HCT116 (cell line): ENCODE measurements around the gene SNRPA. TPM values are rescaled to one million over a fixed set of nuclear protein-coding genes. Genes with fewer than 3 reads are reported as not detected.
"Not testable (repeated sequence)": the region's sequence is repeated elsewhere in the genome, so short reads cannot be mapped to it uniquely, and the experiment has no call there.

Source experiments
- ATAC-seq: fragments of 200-7000 bp; cut with Tn5 transposase; 2 replicates; pipeline ENCODE4 v1.9.1; 2020; ENCODE audit warnings: mild to moderate bottlenecking, moderate library complexity
- BruUV-seq: library from RNA; stranded (reverse); fragments of 400-500 nt; replicated peaks from 2 replicates; lab custom pipeline; 2021; lab: Mats Ljungman, UMichigan
- CTCF ChIA-PET: fragments of 300-600 bp; sonication (Branson Sonifier 250); formaldehyde crosslinking; loops from one replicate; lab custom pipeline; 2021; ENCODE audit warnings: antibody characterized with exemption; lab: Charles Lee
- POLR2A ChIA-PET: fragments of 300-600, 350-600 bp; sonication (Branson Sonifier 250); formaldehyde crosslinking; loops from one replicate; lab custom pipeline; 2021; ENCODE audit warnings: antibody characterized with exemption; lab: Charles Lee
- RAD21 ChIA-PET, 2 experiments: fragments of 300-600 bp; sonication (Branson Sonifier 250); formaldehyde crosslinking; loops; one replicate each; lab custom pipeline; 2023; ENCODE audit warnings: low total read pairs in 2 of 2; ENCODE audit not compliant: uncharacterized antibody in 2 of 2, unreplicated experiment in 2 of 2, low non-redundant PET in 1 of 2; lab: Charles Lee
- DNase-seq: peaks from one replicate; pipeline ENCODE4 v3.0.0-alpha.2; 2010; ENCODE audit warnings: low read depth, low spot score
- H2AFZ ChIP-seq: fragments of 200-600 bp; shearing (Covaris generic), sonication (generic); 2 replicates; pipeline ENCODE4 v1.6.1; 2017; ENCODE audit warnings: low read depth, mixed run types, mixed read lengths, antibody characterized with exemption, low read length; ENCODE audit not compliant: poor library complexity, severe bottlenecking
- H3K27ac ChIP-seq: 2 replicates; pipeline ENCODE4 v1.5.1; 2012; ENCODE audit warnings: low read depth, low read length
- H3K27me3 ChIP-seq: fragments of 200-600 bp; sonication (generic); 2 replicates; pipeline ENCODE4 v1.6.1; 2016; ENCODE audit warnings: mixed run types, low read length, mixed read lengths; ENCODE audit not compliant: insufficient read depth
- H3K36me3 ChIP-seq, 2 experiments: fragments of 200-500 bp in 1 of 2; fragments of 200-600 bp in 1 of 2; sonication (Bioruptor generic) in 1 of 2; sonication (generic) in 1 of 2; 2 replicates each; pipeline versions ENCODE4 v1.5.1 to v1.6.1; 2014 to 2016; ENCODE audit warnings: low read length in 2 of 2, inconsistent platforms in 1 of 2, mixed read lengths in 1 of 2, mixed run types in 1 of 2; ENCODE audit not compliant: insufficient read depth in 2 of 2, control insufficient read depth in 1 of 2
- H3K4me1 ChIP-seq, 2 experiments: fragments of 200-600 bp in 1 of 2; sonication (generic) in 1 of 2; 2 replicates each; pipeline versions ENCODE4 v1.5.1 to v1.6.1; 2012 to 2017; ENCODE audit warnings: low read length in 2 of 2, inconsistent platforms in 1 of 2, mild to moderate bottlenecking in 1 of 2, mixed read lengths in 1 of 2, mixed run types in 1 of 2, moderate library complexity in 1 of 2; ENCODE audit not compliant: insufficient read depth in 2 of 2, control insufficient read depth in 1 of 2
- H3K4me2 ChIP-seq: fragments of 200-600 bp; sonication (generic); 2 replicates; pipeline ENCODE4 v1.6.1; 2017; ENCODE audit warnings: mixed run types, low read length, mixed read lengths
- H3K4me3 ChIP-seq, 2 experiments: fragments of 200-600 bp in 1 of 2; sonication (generic) in 1 of 2; replicated peaks in 1 of 2; 2 replicates each; pipeline ENCODE4 v1.5.1; 2011 to 2016; ENCODE audit warnings: low read length in 2 of 2, control low read depth in 1 of 2, low read depth in 1 of 2, mild to moderate bottlenecking in 1 of 2, mixed read lengths in 1 of 2, mixed run types in 1 of 2
- H3K79me2 ChIP-seq: fragments of 200-600 bp; sonication (generic); 2 replicates; pipeline ENCODE4 v1.6.1; 2017; ENCODE audit warnings: mild to moderate bottlenecking, mixed run types, low read length, moderate library complexity, mixed read lengths; ENCODE audit not compliant: insufficient read depth
- H3K9ac ChIP-seq: fragments of 200-600 bp; sonication (generic); 2 replicates; pipeline ENCODE4 v1.6.1; 2016; ENCODE audit warnings: low read length, mixed read lengths
- H3K9me2 ChIP-seq: fragments of 200-600 bp; sonication (generic), shearing (Covaris generic); 2 replicates; pipeline ENCODE4 v1.6.1; 2017; ENCODE audit warnings: mixed run types, mild to moderate bottlenecking, moderate library complexity; ENCODE audit not compliant: insufficient read depth
- H3K9me3 ChIP-seq, 2 experiments: fragments of 200-500 bp in 1 of 2; fragments of 200-600 bp in 1 of 2; sonication (Bioruptor generic) in 1 of 2; sonication (generic) in 1 of 2; 2 replicates each; pipeline ENCODE4 v1.6.1; 2014 to 2017; ENCODE audit warnings: low read length in 2 of 2, mixed read lengths in 2 of 2, inconsistent platforms in 1 of 2, low read depth in 1 of 2, mild to moderate bottlenecking in 1 of 2, mixed run types in 1 of 2, moderate library complexity in 1 of 2; ENCODE audit not compliant: control insufficient read depth in 1 of 2, insufficient read depth in 1 of 2
- H4K20me1 ChIP-seq: fragments of 200-600 bp; sonication (generic), shearing (Covaris generic); 2 replicates; pipeline ENCODE4 v1.6.1; 2017; ENCODE audit warnings: mixed run types, mild to moderate bottlenecking, moderate library complexity; ENCODE audit not compliant: insufficient read depth
- ATF3 ChIP-seq: IDR thresholded peaks from 2 replicates; pipeline ENCODE4 v1.6.1; 2012
- CEBPB ChIP-seq: IDR thresholded peaks from 2 replicates; pipeline ENCODE4 v1.6.1; 2012; ENCODE audit warnings: low read depth
- FOSL1 ChIP-seq: IDR thresholded peaks from 2 replicates; pipeline ENCODE4 v1.6.1; 2012; ENCODE audit warnings: low read depth
- JUND ChIP-seq: IDR thresholded peaks from 2 replicates; pipeline ENCODE4 v1.6.1; 2012
- MAX ChIP-seq: IDR thresholded peaks from 2 replicates; pipeline ENCODE4 v1.6.1; 2012
- POLR2A ChIP-seq: IDR thresholded peaks from 2 replicates; pipeline ENCODE4 v1.7.0; 2011; ENCODE audit warnings: borderline replicate concordance; ENCODE audit not compliant: insufficient read depth, insufficient read length; ENCODE audit errors: extremely low read depth
- POLR2AphosphoS5 ChIP-seq: IDR thresholded peaks from 2 replicates; pipeline ENCODE4 v1.6.1; 2011; ENCODE audit warnings: mild to moderate bottlenecking, low read depth, low read length, moderate library complexity
- RAD21 ChIP-seq: IDR thresholded peaks from 2 replicates; pipeline ENCODE4 v1.6.1; 2012; ENCODE audit warnings: low read depth, mild to moderate bottlenecking
- SIN3A ChIP-seq: IDR thresholded peaks from 2 replicates; pipeline ENCODE4 v1.6.1; 2012; ENCODE audit warnings: low read depth
- SRF ChIP-seq: IDR thresholded peaks from 2 replicates; pipeline ENCODE4 v1.6.1; 2012; ENCODE audit warnings: low read depth
- TCF7L2 ChIP-seq: IDR thresholded peaks from 2 replicates; pipeline ENCODE4 v1.7.0; 2011; ENCODE audit warnings: borderline replicate concordance, inconsistent platforms; ENCODE audit not compliant: insufficient read depth, insufficient read length; ENCODE audit errors: extremely low read depth
- ZNF274 ChIP-seq: fragments of 200-500 bp; sonication (Bioruptor generic); IDR thresholded peaks from 2 replicates; pipeline ENCODE4 v1.6.1; 2014; ENCODE audit warnings: mild to moderate bottlenecking, low read depth, low read length, inconsistent platforms
- intact Hi-C: fragments of 100-400 bp; cut with micrococcal nuclease; formaldehyde crosslinking; loops from 2 replicates; pipeline ENCODE4 v1.10.0; 2022
- total RNA-seq: library from RNA; stranded (reverse); gene quantifications from one replicate; pipeline ENCODE4 v1.2.1, GENCODE V29; 2021; ENCODE audit not compliant: unreplicated experiment
- TF ChIP-seq, protein P1 (sequence below): IDR thresholded peaks from 2 replicates; pipeline ENCODE4 v1.6.1; 2012; ENCODE audit warnings: low read depth

SNRPA gene
- total RNA-seq, 1 experiment from 2014 or later = 170 TPM

DNA sequence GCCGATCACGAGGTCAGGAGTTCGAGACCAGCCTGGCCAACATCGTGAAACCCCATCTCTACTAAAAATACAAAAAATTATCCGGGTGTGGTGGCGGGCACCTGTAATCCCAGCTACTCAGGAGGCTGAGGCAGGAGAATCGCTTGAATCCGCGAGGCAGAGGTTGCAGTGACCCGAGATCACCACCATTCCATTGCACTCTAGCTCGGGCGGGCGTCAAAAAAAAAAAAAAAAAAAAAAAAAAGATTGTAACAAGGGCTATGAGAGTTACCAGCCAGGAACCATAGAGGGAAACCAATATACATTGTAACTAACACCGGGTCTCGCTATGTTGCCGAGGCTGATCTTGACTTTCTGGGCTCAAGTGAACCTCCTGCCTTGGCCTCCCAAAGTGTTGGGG lies 18.7 kb upstream of the SNRPA start:
- H3K27me3 ChIP-seq, H3K27ac ChIP-seq, POLR2A ChIA-PET, H2AFZ ChIP-seq, H3K79me2 ChIP-seq, H3K9me2 ChIP-seq, DNase-seq, H3K4me2 ChIP-seq, RAD21 ChIA-PET, intact Hi-C loops, BruUV-seq, H3K9me3 ChIP-seq, ATAC-seq, H3K9ac ChIP-seq, H3K4me3 ChIP-seq, H4K20me1 ChIP-seq: not testable (repeated sequence)
- CTCF ChIA-PET = interaction anchor here (1.0 kb wide), 1 partner anchor 12 kb away, joined by 3 read pairs; no protein-coding TSS in a partner anchor
- H3K4me1 ChIP-seq = peaks cover 5 to 12% of the 10 kb centered on the region in 2 experiments; a peak in 3 of 4 replicates
- H3K36me3 ChIP-seq = peaks cover 22 to 25% of the 10 kb centered on the region in 2 experiments

- peaks cover 17 to 23% of the 10 kb centered on the region in 2 experiments for H3K36me3 ChIP-seq
- no peak overlapping the region for H3K9ac ChIP-seq
- POLR2A ChIA-PET = no interaction called here
- H4K20me1 ChIP-seq = no peaks in the 10 kb centered on the region
- no peak overlapping the region for H3K27ac ChIP-seq
- peaks cover 5 to 12% of the 10 kb centered on the region in 2 experiments; a peak in 3 of 4 replicates for H3K4me1 ChIP-seq
- no peaks in the 10 kb centered on the region for H3K9me3 ChIP-seq
- RAD21 ChIA-PET = no interaction called here
- CTCF ChIA-PET = no interaction called here
- no TSS peak for BruUV-seq
- intact Hi-C loops = no loop called here
- H3K27me3 ChIP-seq = no peaks in the 10 kb centered on the region
- ATAC-seq (no peak), DNase-seq (no peak)
- no peaks in the 10 kb centered on the region for H3K9me2 ChIP-seq
- H3K79me2 ChIP-seq = no peaks in the 10 kb centered on the region
- no peak overlapping the region for H3K4me2 ChIP-seq
- H2AFZ ChIP-seq = no peak overlapping the region
- no peak overlapping the region for H3K4me3 ChIP-seq
- no peak for TF ChIP-seq MAX
- no peak for TF ChIP-seq TCF7L2
- no peak for TF ChIP-seq SRF
- no peak for TF ChIP-seq JUND
- TF ChIP-seq, protein P1, sequence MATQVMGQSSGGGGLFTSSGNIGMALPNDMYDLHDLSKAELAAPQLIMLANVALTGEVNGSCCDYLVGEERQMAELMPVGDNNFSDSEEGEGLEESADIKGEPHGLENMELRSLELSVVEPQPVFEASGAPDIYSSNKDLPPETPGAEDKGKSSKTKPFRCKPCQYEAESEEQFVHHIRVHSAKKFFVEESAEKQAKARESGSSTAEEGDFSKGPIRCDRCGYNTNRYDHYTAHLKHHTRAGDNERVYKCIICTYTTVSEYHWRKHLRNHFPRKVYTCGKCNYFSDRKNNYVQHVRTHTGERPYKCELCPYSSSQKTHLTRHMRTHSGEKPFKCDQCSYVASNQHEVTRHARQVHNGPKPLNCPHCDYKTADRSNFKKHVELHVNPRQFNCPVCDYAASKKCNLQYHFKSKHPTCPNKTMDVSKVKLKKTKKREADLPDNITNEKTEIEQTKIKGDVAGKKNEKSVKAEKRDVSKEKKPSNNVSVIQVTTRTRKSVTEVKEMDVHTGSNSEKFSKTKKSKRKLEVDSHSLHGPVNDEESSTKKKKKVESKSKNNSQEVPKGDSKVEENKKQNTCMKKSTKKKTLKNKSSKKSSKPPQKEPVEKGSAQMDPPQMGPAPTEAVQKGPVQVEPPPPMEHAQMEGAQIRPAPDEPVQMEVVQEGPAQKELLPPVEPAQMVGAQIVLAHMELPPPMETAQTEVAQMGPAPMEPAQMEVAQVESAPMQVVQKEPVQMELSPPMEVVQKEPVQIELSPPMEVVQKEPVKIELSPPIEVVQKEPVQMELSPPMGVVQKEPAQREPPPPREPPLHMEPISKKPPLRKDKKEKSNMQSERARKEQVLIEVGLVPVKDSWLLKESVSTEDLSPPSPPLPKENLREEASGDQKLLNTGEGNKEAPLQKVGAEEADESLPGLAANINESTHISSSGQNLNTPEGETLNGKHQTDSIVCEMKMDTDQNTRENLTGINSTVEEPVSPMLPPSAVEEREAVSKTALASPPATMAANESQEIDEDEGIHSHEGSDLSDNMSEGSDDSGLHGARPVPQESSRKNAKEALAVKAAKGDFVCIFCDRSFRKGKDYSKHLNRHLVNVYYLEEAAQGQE = no peak
- no peak for TF ChIP-seq ZNF274
- TF ChIP-seq POLR2A = no peak
- no peak for TF ChIP-seq POLR2AphosphoS5
- no peak for TF ChIP-seq CEBPB
- no peak for TF ChIP-seq SIN3A
- no peak for TF ChIP-seq RAD21
- no peak for TF ChIP-seq FOSL1
- TF ChIP-seq ATF3 = no peak
Observed at GRCh38 chr19:40733149-40733548, 17.9 kb upstream of the SNRPA start.
